Endothelial cell of umbilical vein (primary cell): ENCODE results near the gene KRT17.

ENCODE experiments used
- EZH2 ChIP-seq: IDR thresholded peaks from 2 replicates; pipeline ENCODE4 v1.6.1; 2012; ENCODE audit warnings: borderline replicate concordance, low read depth, mild to moderate bottlenecking, moderate library complexity, low read length, inconsistent platforms; ENCODE audit not compliant: severe bottlenecking
- FOS ChIP-seq: IDR thresholded peaks from 2 replicates; pipeline ENCODE4 v1.6.1; 2011; ENCODE audit warnings: mild to moderate bottlenecking, low read length, moderate library complexity, borderline replicate concordance; ENCODE audit not compliant: insufficient read depth
- GATA2 ChIP-seq: IDR thresholded peaks from 2 replicates; pipeline ENCODE4 v1.7.0; 2011; ENCODE audit warnings: low read depth, mild to moderate bottlenecking, moderate library complexity, mixed read lengths, low read length; ENCODE audit not compliant: insufficient read length, insufficient read depth
- JUN ChIP-seq: IDR thresholded peaks from 2 replicates; pipeline ENCODE4 v1.6.1; 2011; ENCODE audit warnings: borderline replicate concordance, low read depth; ENCODE audit not compliant: insufficient read length, insufficient read depth
- MYC ChIP-seq: IDR thresholded peaks from one replicate; pipeline ENCODE4 v1.6.1; 2011; ENCODE audit warnings: mild to moderate bottlenecking, low read depth, low read length
- POLR2A ChIP-seq: IDR thresholded peaks from 2 replicates; pipeline ENCODE4 v1.6.1; 2012; ENCODE audit warnings: low read depth, mild to moderate bottlenecking, control low read depth, low read length
- POLR2AphosphoS5 ChIP-seq: IDR thresholded peaks from 2 replicates; pipeline ENCODE4 v1.6.1; 2012; ENCODE audit warnings: low read depth, mild to moderate bottlenecking, control low read depth, low read length, moderate library complexity; ENCODE audit not compliant: insufficient read depth
- TF ChIP-seq, protein P1 (sequence below), 2 donors: IDR thresholded peaks; 1 replicate in 1 of 2; 2 replicates in 1 of 2; pipeline ENCODE4 v1.5.1; 2011; ENCODE audit warnings: low read length in 2 of 2, mild to moderate bottlenecking in 2 of 2, moderate library complexity in 2 of 2, control low read depth in 1 of 2, inconsistent platforms in 1 of 2, low read depth in 1 of 2; ENCODE audit not compliant: insufficient read depth in 1 of 2; ENCODE audit errors: extremely low read depth in 1 of 2
- TF ChIP-seq, protein P2 (sequence below): IDR thresholded peaks from 2 replicates; pipeline ENCODE4 v1.6.1; 2011; ENCODE audit not compliant: insufficient read depth, insufficient read length

DNA sequence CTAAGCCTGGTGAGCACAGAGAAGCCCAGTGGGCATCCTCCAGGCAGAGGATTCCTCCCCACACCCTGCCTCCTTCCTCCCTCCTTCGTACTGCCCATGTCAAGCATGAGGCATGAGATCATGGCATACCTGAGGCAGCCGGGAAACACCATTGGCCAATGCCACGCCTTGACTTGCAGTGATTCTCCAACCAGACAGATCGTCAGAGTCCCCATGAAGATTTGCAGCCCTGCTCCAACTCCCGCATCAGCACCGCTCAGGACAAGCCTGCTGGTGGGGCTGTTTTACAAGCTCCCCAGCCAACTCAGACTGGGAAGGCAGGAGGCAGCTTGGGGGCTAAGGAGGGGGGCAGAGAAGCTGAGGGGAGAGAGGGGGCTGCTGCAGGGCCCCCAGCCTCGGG lies 8.9 kb downstream of the KRT17 start:
- TF ChIP-seq, protein P1, sequence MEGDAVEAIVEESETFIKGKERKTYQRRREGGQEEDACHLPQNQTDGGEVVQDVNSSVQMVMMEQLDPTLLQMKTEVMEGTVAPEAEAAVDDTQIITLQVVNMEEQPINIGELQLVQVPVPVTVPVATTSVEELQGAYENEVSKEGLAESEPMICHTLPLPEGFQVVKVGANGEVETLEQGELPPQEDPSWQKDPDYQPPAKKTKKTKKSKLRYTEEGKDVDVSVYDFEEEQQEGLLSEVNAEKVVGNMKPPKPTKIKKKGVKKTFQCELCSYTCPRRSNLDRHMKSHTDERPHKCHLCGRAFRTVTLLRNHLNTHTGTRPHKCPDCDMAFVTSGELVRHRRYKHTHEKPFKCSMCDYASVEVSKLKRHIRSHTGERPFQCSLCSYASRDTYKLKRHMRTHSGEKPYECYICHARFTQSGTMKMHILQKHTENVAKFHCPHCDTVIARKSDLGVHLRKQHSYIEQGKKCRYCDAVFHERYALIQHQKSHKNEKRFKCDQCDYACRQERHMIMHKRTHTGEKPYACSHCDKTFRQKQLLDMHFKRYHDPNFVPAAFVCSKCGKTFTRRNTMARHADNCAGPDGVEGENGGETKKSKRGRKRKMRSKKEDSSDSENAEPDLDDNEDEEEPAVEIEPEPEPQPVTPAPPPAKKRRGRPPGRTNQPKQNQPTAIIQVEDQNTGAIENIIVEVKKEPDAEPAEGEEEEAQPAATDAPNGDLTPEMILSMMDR (IDR thresholded peaks at IDR 0.05; ENCODE audit: extremely low read depth in 1 of 2, insufficient read depth in 1 of 2, low read depth in 1 of 2, low read length in 2 of 2), result no peak
- TF ChIP-seq POLR2A (no peak), EZH2 (no peak), POLR2AphosphoS5 (no peak), JUN (no peak), MYC (no peak), GATA2 (no peak), FOS (no peak)
- TF ChIP-seq, protein P2, sequence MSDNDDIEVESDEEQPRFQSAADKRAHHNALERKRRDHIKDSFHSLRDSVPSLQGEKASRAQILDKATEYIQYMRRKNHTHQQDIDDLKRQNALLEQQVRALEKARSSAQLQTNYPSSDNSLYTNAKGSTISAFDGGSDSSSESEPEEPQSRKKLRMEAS, result no peak
